Testis (tissue), 3 donors: Measurements from ENCODE around the gene SLIT3. TPM values are rescaled to one million over a fixed set of nuclear protein-coding genes. Genes with fewer than 3 reads are reported as not detected.
"Not testable (repeated sequence)": the region's sequence is repeated elsewhere in the genome, so short reads cannot be mapped to it uniquely, and the experiment has no call there.

Experiments used
- DNase-seq: peaks from one replicate; pipeline ENCODE4 v3.0.0-alpha.2; 2019
- H3K27ac ChIP-seq, 2 donors: fragments of 200-600 bp; sonication (generic); one replicate each; pipeline ENCODE4 v1.5.1; 2019
- H3K27me3 ChIP-seq: fragments of 200-600 bp; sonication (generic); one replicate; pipeline ENCODE4 v1.5.1; 2019
- H3K36me3 ChIP-seq: fragments of 200-600 bp; sonication (generic); one replicate; pipeline ENCODE4 v1.5.1; 2017; ENCODE audit warnings: low read depth; ENCODE audit errors: missing control alignments
- H3K4me1 ChIP-seq: fragments of 200-600 bp; sonication (generic); one replicate; pipeline ENCODE4 v1.5.1; 2019
- H3K4me3 ChIP-seq, 2 donors: fragments of 200-600 bp; sonication (generic); one replicate each; pipeline ENCODE4 v1.5.1; 2017 to 2019
- H3K9me3 ChIP-seq: fragments of 200-600 bp; sonication (generic); one replicate; pipeline ENCODE4 v1.5.1; 2017
- CTCF ChIP-seq, 3 experiments: fragments of 450-650 bp in 2 of 3; fragments of 200-600 bp in 1 of 3; sonication (generic) in 1 of 3; IDR thresholded peaks; one replicate each; pipeline ENCODE4 v1.5.1; 2016 to 2019; ENCODE audit warnings: antibody characterized with exemption in 3 of 3, mild to moderate bottlenecking in 2 of 3, moderate library complexity in 1 of 3
- POLR2A ChIP-seq: fragments of 450-650 bp; IDR thresholded peaks from one replicate; pipeline ENCODE4 v1.6.1; 2017; ENCODE audit warnings: antibody characterized with exemption, mild to moderate bottlenecking, moderate library complexity
- WGBS, 2 donors: methylation state at CpG; one replicate each; pipeline ENCODE4 v1.1.5; 2018; 5-methylcytosine and 5-hydroxymethylcytosine counted together
- intact Hi-C: fragments of 100-400 bp; cut with DNase I; formaldehyde crosslinking; loops from one replicate; pipeline ENCODE4 v1.15.1; 2023; ENCODE audit warnings: low total_unique reads
- polyA plus RNA-seq: library from polyadenylated mRNA; stranded (reverse); fragments of 350-450 nt; fragmentation: Illumina TruSeq; extraction: RNeasy Lipid Tissue Mini Kit (QIAGEN cat#74804); gene quantifications from one replicate; pipeline ENCODE4 v1.2.3, GENCODE V29; 2014; ENCODE audit warnings: low read depth, low replicate concordance; ENCODE audit not compliant: insufficient read depth
- total RNA-seq, 2 donors: library from RNA; depleted of rRNA; stranded (reverse); fragments of >200 nt; gene quantifications; one replicate each; pipeline ENCODE4 v1.2.3, GENCODE V29; 2016

Gene SLIT3
- total and polyA plus RNA-seq, 3 donors from 2014 or later, result 4.8 to 23.2 (median 7.8) TPM

- DNase-seq, result no peak
- H3K4me1 ChIP-seq, result no peaks in the 10 kb centered on the region
- no peak for TF ChIP-seq CTCF (IDR thresholded peaks at IDR 0.05)
- no peak for TF ChIP-seq POLR2A
- no peak overlapping the region for H3K4me3 ChIP-seq
- WGBS, 2 donors, result 87 to 88% methylated on average over 7 of the region's 7 CpGs
- no peaks in the 10 kb centered on the region for H3K9me3 ChIP-seq
- no peaks in the 10 kb centered on the region for H3K27me3 ChIP-seq
- no peak overlapping the region for H3K27ac ChIP-seq
- H3K36me3 ChIP-seq, result no peaks in the 10 kb centered on the region
- intact Hi-C loops, result no loop called here
Observed at GRCh38 chr5:168743617-168744016, 557.3 kb downstream of the SLIT3 start.

- DNase-seq, H3K4me1 ChIP-seq, H3K27me3 ChIP-seq, H3K36me3 ChIP-seq, H3K27ac ChIP-seq, H3K4me3 ChIP-seq, intact Hi-C loops, H3K9me3 ChIP-seq: not testable (repeated sequence)
- 85 to 94% methylated on average over 2 of the region's 2 CpGs for WGBS, 2 donors
Observed at GRCh38 chr5:168742311-168742710, 558.6 kb downstream of the SLIT3 start.

GRCh38 chr5:168740811-168741213 lies 560.1 kb downstream of the SLIT3 start:
- WGBS, 2 donors, result 48 to 60% methylated on average over 5 to 8 of the region's 8 CpGs
- H3K36me3 ChIP-seq, result no peaks in the 10 kb centered on the region
- H3K4me3 ChIP-seq, result no peak overlapping the region
- DNase-seq, result no peak
- H3K27me3 ChIP-seq, result no peaks in the 10 kb centered on the region
- intact Hi-C loops, result no loop called here
- no peak overlapping the region for H3K27ac ChIP-seq
- H3K4me1 ChIP-seq, result no peaks in the 10 kb centered on the region
- TF ChIP-seq POLR2A (no peak), CTCF (IDR thresholded peaks at IDR 0.05) (no peak)
- H3K9me3 ChIP-seq, result no peaks in the 10 kb centered on the region

GRCh38 chr5:168740092-168740800 lies 560.7 kb downstream of the SLIT3 start:
- H3K4me1 ChIP-seq, result no peaks in the 10 kb centered on the region
- no peak overlapping the region for H3K4me3 ChIP-seq
- no peaks in the 10 kb centered on the region for H3K9me3 ChIP-seq
- no peaks in the 10 kb centered on the region for H3K27me3 ChIP-seq
- 52 to 53% methylated on average over 2 of the region's 2 CpGs for WGBS, 2 donors
- no peaks in the 10 kb centered on the region for H3K36me3 ChIP-seq
- H3K27ac ChIP-seq, result no peak overlapping the region
- TF ChIP-seq POLR2A (no peak), CTCF (IDR thresholded peaks at IDR 0.05) (no peak)
- no peak for DNase-seq
- intact Hi-C loops, result no loop called here

GRCh38 chr5:168737066-168737465 lies 563.9 kb downstream of the SLIT3 start:
- DNase-seq, result no peak
- whole genome bisulfite sequencing, 2 donors, result 93 to 97% methylated on average over 2 of the region's 2 CpGs
- no peak for TF ChIP-seq CTCF (IDR thresholded peaks at IDR 0.05)
- no peak for TF ChIP-seq POLR2A
- no peaks in the 10 kb centered on the region for H3K36me3 ChIP-seq
- H3K27me3 ChIP-seq, result no peaks in the 10 kb centered on the region
- no peaks in the 10 kb centered on the region for H3K9me3 ChIP-seq
- no peaks in the 10 kb centered on the region for H3K4me1 ChIP-seq
- H3K27ac ChIP-seq, result no peak overlapping the region
- intact Hi-C loops, result no loop called here
- H3K4me3 ChIP-seq, result no peak overlapping the region
